Caco-2 (cell line): ENCODE data around the gene PAWR. TPM values are rescaled to one million over a fixed set of nuclear protein-coding genes. Genes with fewer than 3 reads are reported as not detected.
A peak's percentile ranks its signal among the peaks of the same experiment; 100 is the strongest.

ENCODE experiments used
- BruUV-seq: library from RNA; stranded (reverse); fragments of 400-500 nt; replicated peaks from 2 replicates; lab custom pipeline; 2021; lab: Mats Ljungman, UMichigan
- CTCF ChIA-PET: fragments of 300-600 bp; sonication (Branson Sonifier 250); formaldehyde crosslinking; loops from one replicate; lab custom pipeline; 2022; ENCODE audit warnings: antibody characterized with exemption; lab: Charles Lee
- POLR2A ChIA-PET: fragments of 300-600 bp; sonication (Branson Sonifier 250); formaldehyde crosslinking; loops from one replicate; lab custom pipeline; 2022; ENCODE audit warnings: antibody characterized with exemption; lab: Charles Lee
- DNase-seq, 2 experiments: peaks; one replicate each; pipeline versions ENCODE4 v3.0.0 to v3.0.0-alpha.2; 2020 to 2022
- H3K27me3 ChIP-seq: replicated peaks from 2 replicates; pipeline ENCODE4 v1.6.0; 2011; ENCODE audit warnings: low read length; ENCODE audit not compliant: control insufficient read depth, insufficient read depth
- H3K36me3 ChIP-seq: 2 replicates; pipeline ENCODE4 v1.5.1; 2011; ENCODE audit warnings: low read length; ENCODE audit not compliant: control insufficient read depth, insufficient read depth
- H3K4me1 ChIP-seq: fragments of 250-450 bp; sonication (Bioruptor Pico); 2 replicates; pipeline ENCODE4 v1.5.1; 2020; ENCODE audit warnings: mild to moderate bottlenecking
- H3K4me3 ChIP-seq: 2 replicates; pipeline ENCODE4 v1.5.1; 2011; ENCODE audit warnings: low read depth, mild to moderate bottlenecking, control low read depth, low read length
- H3K9me3 ChIP-seq: fragments of 250-450 bp; sonication (Bioruptor Pico); 2 replicates; pipeline ENCODE4 v1.5.1; 2020; ENCODE audit warnings: mild to moderate bottlenecking, moderate library complexity
- H3K27ac Mint-ChIP-seq: one replicate; pipeline ENCODE4 v1.8.0; 2022; ENCODE audit warnings: mixed read lengths; ENCODE audit not compliant: unreplicated experiment
- H3K27me3 Mint-ChIP-seq: one replicate; pipeline ENCODE4 v1.8.0; 2022; ENCODE audit warnings: mixed read lengths; ENCODE audit not compliant: insufficient read depth, unreplicated experiment
- H3K36me3 Mint-ChIP-seq: one replicate; pipeline ENCODE4 v1.8.0; 2022; ENCODE audit warnings: mild to moderate bottlenecking, mixed read lengths; ENCODE audit not compliant: insufficient read depth, unreplicated experiment
- H3K4me1 Mint-ChIP-seq: one replicate; pipeline ENCODE4 v1.8.0; 2022; ENCODE audit warnings: low read depth, mixed read lengths; ENCODE audit not compliant: unreplicated experiment
- H3K4me3 Mint-ChIP-seq: one replicate; pipeline ENCODE4 v1.8.0; 2022; ENCODE audit warnings: mild to moderate bottlenecking, moderate library complexity, mixed read lengths; ENCODE audit not compliant: unreplicated experiment
- H3K9me3 Mint-ChIP-seq: one replicate; pipeline ENCODE4 v1.8.0; 2022; ENCODE audit warnings: mixed read lengths; ENCODE audit not compliant: unreplicated experiment
- intact Hi-C: fragments of 100-400 bp; cut with micrococcal nuclease; formaldehyde crosslinking; loops from one replicate; pipeline ENCODE4 v1.10.0; 2022; ENCODE audit not compliant: unreplicated experiment
- total RNA-seq: library from RNA; stranded (reverse); gene quantifications from 2 replicates; pipeline ENCODE4 v1.2.3, GENCODE V29; 2022
- TF ChIP-seq, protein P1 (sequence below), 2 experiments: fragments of 200-600 bp in 1 of 2; IDR thresholded peaks; 1 replicate in 1 of 2; 2 replicates in 1 of 2; pipeline versions ENCODE4 v1.5.1 to v1.8.0; 2011 to 2022; ENCODE audit warnings: antibody characterized with exemption in 1 of 2, control low read depth in 1 of 2, inconsistent platforms in 1 of 2, low read depth in 1 of 2, low read length in 1 of 2, mild to moderate bottlenecking in 1 of 2, moderate library complexity in 1 of 2; ENCODE audit not compliant: insufficient read depth in 1 of 2, severe bottlenecking in 1 of 2, unreplicated experiment in 1 of 2

PAWR gene
- total RNA-seq, 1 experiment from 2014 or later, result 157 TPM

DNA sequence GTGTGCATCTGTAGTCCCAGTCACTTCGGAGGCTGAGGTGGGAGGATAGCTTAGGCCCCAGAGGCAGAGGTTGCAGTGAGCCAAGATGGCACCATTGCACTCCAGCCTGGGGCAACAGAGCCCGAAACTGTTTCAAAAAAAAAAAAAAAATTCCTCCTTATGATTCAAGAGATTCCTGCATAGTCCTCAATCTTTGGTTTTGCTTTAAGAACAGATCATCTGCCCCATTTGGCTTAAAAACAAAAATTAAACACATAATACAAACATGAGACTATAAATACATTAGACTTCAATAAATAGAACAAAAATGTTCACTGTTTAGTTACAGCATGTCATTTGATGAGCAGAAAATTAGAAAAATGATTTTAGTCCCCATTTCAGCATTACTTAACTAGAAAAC is 131.2 kb downstream of the PAWR start:
- H3K27me3 Mint-ChIP-seq, result no peaks in the 10 kb centered on the region
- DNase-seq, result no peak
- H3K4me3 Mint-ChIP-seq, result no peak overlapping the region
- H3K4me1 Mint-ChIP-seq, result peaks cover 19% of the 10 kb centered on the region
- Histone ChIP-seq H3K4me3 (no peak overlapping the region), H3K9me3 (peaks cover 6% of the 10 kb centered on the region; the same call in 1 of the 2 replicates), H3K36me3 (peaks cover 3% of the 10 kb centered on the region), H3K27me3 (no peaks in the 10 kb centered on the region), H3K4me1 (peaks cover 69% of the 10 kb centered on the region)
- H3K36me3 Mint-ChIP-seq, result peaks cover 77% of the 10 kb centered on the region
- H3K27ac Mint-ChIP-seq, result peak overlapping the region; percentile 95
- H3K9me3 Mint-ChIP-seq, result peaks cover 12% of the 10 kb centered on the region
- CTCF ChIA-PET, result interaction anchor here (1.5 kb wide), 1 partner anchor 12 kb away, joined by 7 read pairs; no protein-coding TSS in a partner anchor
- POLR2A ChIA-PET, result no interaction called here
- BruUV-seq, result no TSS peak
- TF ChIP-seq, protein P1, sequence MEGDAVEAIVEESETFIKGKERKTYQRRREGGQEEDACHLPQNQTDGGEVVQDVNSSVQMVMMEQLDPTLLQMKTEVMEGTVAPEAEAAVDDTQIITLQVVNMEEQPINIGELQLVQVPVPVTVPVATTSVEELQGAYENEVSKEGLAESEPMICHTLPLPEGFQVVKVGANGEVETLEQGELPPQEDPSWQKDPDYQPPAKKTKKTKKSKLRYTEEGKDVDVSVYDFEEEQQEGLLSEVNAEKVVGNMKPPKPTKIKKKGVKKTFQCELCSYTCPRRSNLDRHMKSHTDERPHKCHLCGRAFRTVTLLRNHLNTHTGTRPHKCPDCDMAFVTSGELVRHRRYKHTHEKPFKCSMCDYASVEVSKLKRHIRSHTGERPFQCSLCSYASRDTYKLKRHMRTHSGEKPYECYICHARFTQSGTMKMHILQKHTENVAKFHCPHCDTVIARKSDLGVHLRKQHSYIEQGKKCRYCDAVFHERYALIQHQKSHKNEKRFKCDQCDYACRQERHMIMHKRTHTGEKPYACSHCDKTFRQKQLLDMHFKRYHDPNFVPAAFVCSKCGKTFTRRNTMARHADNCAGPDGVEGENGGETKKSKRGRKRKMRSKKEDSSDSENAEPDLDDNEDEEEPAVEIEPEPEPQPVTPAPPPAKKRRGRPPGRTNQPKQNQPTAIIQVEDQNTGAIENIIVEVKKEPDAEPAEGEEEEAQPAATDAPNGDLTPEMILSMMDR (IDR thresholded peaks at IDR 0.05; ENCODE audit: insufficient read depth in 1 of 2, low read depth in 1 of 2, low read length in 1 of 2, severe bottlenecking in 1 of 2, unreplicated experiment in 1 of 2), result no peak
- intact Hi-C loops, result no loop called here

DNA sequence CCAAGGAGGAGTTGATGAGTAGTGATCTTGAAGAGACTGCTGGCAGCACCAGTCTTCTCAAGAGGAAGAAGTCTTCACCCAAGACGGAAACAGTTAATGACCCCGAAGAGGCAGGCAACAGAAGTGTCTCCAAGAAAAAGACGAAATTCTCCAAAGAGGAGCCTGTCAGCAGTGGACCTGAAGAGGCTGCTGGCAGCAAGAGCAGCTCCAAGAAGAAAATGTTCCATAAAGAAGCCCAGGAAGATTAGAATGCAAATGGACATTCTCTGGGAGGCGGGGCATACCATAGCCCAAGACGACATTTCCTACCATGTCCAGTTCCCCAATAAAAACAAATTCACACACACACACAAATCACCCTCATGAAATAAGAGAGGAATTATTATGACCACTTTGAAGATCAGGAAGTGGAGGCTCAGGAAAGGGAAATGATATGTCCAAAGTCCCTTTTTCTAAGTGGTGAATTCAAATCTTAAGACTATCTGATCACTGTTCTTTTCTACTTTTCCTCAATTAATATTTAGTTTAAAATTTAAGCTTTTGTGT is 131.8 kb downstream of the PAWR start:
- Mint-ChIP-seq H3K9me3 (peaks cover 12% of the 10 kb centered on the region), H3K4me3 (peak overlapping the region; percentile 33), H3K27ac (peak overlapping the region; percentile 95), H3K4me1 (peaks cover 19% of the 10 kb centered on the region), H3K36me3 (peaks cover 76% of the 10 kb centered on the region), H3K27me3 (no peaks in the 10 kb centered on the region)
- no TSS peak for BruUV-seq
- Histone ChIP-seq H3K36me3 (peaks cover 3% of the 10 kb centered on the region), H3K4me1 (peaks cover 74% of the 10 kb centered on the region), H3K27me3 (no peaks in the 10 kb centered on the region), H3K9me3 (peaks cover 6% of the 10 kb centered on the region; the same call in 1 of the 2 replicates), H3K4me3 (no peak overlapping the region)
- TF ChIP-seq, protein P1 (IDR thresholded peaks at IDR 0.05; ENCODE audit: insufficient read depth in 1 of 2, low read depth in 1 of 2, low read length in 1 of 2, severe bottlenecking in 1 of 2, unreplicated experiment in 1 of 2), result no peak
- intact Hi-C loops, result no loop called here
- no peak for DNase-seq
- ChIA-PET CTCF (no interaction called here), POLR2A (no interaction called here)

DNA sequence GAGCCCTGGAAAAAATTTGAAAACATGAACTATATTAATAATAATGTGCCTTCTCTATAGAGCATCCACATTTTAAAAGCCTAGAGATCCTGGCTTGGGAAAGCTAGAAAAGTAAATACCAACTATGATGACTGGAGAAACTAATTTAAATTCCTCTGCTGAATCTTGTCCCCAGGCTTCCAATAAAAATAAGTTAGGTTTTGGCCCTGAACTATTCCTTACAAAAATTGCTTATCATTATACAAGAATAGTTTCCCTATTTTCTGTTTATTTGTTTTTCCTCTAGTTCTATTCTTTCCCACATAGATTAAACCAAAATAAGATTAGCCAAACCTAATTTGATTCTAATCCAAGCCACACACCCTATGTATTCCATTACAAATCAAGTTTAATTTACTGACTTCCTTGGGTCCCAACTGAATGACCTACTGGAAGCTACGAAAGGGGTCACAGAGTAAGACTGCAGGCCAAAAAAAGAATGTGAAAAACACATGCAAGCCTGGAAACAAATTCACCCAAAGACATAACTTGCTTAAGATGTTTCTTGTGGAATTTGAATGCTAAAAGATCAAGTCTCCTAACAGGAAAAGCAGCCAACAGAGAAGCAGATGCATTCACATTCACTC is 133.0 kb downstream of the PAWR start:
- H3K27me3 Mint-ChIP-seq, result no peaks in the 10 kb centered on the region
- peaks cover 5% of the 10 kb centered on the region for H3K9me3 Mint-ChIP-seq
- H3K36me3 Mint-ChIP-seq, result peaks cover 77% of the 10 kb centered on the region
- ChIA-PET CTCF (interaction anchor here (0.6 kb wide), 1 partner anchor 14 kb away, joined by 4 read pairs; no protein-coding TSS in a partner anchor), POLR2A (interaction anchor here (1.0 kb wide), 1 partner anchor 10 kb away, joined by 3 read pairs; no protein-coding TSS in a partner anchor)
- Histone ChIP-seq H3K9me3 (peaks cover 11% of the 10 kb centered on the region), H3K4me3 (no peak overlapping the region), H3K36me3 (peaks cover 3% of the 10 kb centered on the region), H3K27me3 (no peaks in the 10 kb centered on the region), H3K4me1 (peaks cover 74% of the 10 kb centered on the region)
- DNase-seq, result no peak
- no peak overlapping the region for H3K4me3 Mint-ChIP-seq
- peak overlapping the region; percentile 95 for H3K27ac Mint-ChIP-seq
- intact Hi-C loops, result no loop called here
- BruUV-seq, result TSS peak; percentile 6
- TF ChIP-seq, protein P1 (IDR thresholded peaks at IDR 0.05; ENCODE audit: insufficient read depth in 1 of 2, low read depth in 1 of 2, low read length in 1 of 2, severe bottlenecking in 1 of 2, unreplicated experiment in 1 of 2), result no peak
- H3K4me1 Mint-ChIP-seq, result peaks cover 19% of the 10 kb centered on the region
